GM19328 (cell line): ENCODE results near the gene CUBN.
"Not testable (repeated sequence)": the region's sequence is repeated elsewhere in the genome, so short reads cannot be mapped to it uniquely, and the experiment has no call there.

Source experiments
- ATAC-seq: cut with Tn5 transposase; IDR thresholded peaks from one replicate; pipeline ENCODE4 v1.9.1; 2021; ENCODE audit warnings: mild to moderate bottlenecking, moderate library complexity; ENCODE audit not compliant: unreplicated experiment

The CUBN gene

GRCh38 chr10:17141504-17142229, 12.1 kb upstream of the CUBN start:
- no peak for ATAC-seq

- ATAC-seq: no peak
These were observed 10.8 kb upstream of the CUBN start for GRCh38 chr10:17140386-17140761.

DNA sequence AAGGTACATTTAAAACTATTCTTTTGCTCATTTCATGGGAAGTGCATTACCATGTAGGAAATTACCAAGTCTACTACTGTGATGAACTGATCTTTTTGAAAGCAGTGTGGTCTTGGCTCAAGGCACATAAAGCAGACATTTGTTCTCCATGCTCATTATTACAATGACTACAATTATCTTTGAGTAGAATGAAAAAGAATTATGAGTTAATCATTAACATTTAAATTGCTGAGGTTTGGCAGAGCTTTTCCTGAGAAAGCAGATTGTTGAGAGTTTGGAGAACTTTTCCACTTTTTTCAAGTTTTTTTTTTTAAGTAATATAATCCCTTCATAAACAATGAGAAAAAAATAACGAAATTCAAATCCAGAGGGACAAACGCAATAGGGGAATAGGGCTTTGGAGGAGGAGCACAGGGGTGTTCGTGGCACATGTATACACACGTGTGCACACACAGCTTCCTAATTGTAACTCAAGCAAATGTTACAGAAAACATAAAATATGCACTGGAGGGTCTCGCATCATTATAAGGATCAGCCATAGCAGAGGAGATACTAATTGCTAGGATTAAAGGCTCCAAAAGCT, 8.9 kb upstream of the CUBN start:
- no peak for ATAC-seq

DNA sequence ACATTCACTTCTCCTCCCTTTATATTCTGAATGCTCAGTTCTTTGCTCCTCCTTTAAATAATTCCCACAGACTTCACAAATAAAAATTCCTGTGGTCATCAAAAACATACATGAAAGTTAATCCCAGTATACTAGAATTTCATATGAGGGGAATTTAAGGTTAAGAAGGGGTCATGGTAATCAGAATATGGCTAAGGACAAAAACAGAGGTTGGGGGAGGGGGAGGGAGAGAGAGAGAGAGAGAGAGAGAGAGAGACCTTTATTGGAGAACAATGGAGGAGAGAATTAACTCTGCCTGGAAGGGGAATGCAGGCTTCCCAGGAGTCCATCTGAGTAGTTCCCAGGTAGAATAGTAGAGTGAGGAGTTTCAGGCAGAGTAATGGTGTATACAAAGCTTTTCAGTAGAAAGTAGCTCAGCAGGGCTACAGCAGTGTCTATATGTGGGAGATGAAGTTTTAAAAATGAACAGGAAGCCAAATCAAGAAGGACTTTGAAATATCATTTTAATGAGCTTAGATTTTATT, 5.2 kb upstream of the CUBN start:
- no peak for ATAC-seq

- no peak for ATAC-seq
These were observed 4.7 kb upstream of the CUBN start for GRCh38 chr10:17134282-17134681.

GRCh38 chr10:17128261-17128660, 1.4 kb downstream of the CUBN start:
- no peak for ATAC-seq

DNA sequence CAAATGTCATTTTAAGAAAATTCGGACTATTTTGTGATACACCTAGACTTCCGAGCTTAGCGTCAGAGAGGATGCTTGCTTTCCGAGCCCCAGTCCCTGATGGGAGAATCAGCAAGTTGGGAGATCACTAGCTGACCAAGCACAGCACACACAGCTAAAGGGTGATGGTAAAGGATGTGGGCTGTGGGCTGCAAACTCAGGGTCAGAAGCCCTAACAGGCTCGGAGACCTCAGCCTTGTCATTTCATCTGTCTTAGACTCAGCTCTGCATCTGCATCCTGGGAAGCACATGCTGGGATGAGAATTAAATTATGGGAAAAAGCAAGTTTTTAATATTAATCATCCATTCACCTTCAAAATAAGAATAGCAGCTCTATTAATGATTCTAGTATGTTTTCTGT, 3.3 kb downstream of the CUBN start:
- no peak for ATAC-seq

- no peak for ATAC-seq
These were observed 4.3 kb downstream of the CUBN start for GRCh38 chr10:17125206-17125893.

DNA sequence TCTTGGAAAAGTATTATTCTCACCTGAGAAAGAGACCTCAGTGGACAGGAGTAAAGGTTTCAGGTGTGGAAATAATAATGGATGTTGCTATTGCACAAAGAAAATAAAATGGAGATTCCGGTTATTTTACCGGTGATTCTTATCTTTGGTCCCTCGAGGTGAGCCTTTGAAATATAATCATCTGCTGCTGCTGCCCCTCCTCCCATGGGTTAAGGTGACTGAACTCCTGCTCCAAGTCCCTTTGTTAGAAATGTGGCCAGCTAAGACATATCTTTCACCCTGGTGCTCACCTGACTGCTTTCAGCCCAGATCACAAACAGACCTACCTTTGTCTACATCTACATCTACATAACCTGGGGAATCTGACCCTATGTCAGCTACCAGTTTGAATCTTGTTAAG, 5.7 kb downstream of the CUBN start:
- no peak for ATAC-seq

GRCh38 chr10:17122726-17123661, 6.6 kb downstream of the CUBN start:
- no peak for ATAC-seq

DNA sequence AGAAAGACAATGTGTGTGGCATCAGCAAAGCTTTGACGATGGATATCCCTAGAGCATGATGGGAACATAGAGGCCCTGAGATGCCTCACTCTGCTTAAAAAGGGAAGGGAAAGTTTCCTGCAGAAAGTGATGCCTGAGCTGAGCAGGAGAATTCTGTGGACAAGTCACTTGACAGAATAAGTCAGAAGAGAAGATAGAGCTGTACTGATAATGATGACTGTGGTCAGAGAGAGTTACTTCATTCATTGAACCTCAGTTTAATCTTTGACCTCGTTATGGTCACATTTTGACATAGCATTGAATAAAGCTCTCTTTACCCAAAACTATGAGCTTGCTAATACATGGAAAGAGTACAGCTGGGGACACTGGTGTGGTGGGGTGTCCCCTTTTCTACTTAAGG, 7.6 kb downstream of the CUBN start:
- ATAC-seq: no peak

GRCh38 chr10:17120694-17121093, 8.9 kb downstream of the CUBN start:
- ATAC-seq: no peak

DNA sequence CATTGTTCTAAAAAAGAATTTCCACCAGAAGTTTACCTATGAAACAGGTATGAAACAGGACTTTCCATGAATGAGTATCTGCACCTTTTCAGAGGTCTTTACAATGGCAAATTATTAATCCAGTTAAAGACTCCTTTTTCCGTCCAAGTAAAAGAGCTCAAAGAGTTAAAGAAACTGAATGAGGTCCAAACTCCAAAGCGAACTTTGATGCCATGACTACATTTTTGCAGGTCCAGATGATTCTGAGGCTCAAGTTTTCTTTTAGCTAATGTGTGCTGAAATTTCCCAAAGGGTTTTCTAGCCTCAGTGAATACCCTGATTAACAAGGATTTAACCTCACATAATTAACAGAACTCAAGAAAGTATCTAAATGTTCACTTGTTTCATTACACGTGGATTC, 9.8 kb downstream of the CUBN start:
- ATAC-seq: no peak

DNA sequence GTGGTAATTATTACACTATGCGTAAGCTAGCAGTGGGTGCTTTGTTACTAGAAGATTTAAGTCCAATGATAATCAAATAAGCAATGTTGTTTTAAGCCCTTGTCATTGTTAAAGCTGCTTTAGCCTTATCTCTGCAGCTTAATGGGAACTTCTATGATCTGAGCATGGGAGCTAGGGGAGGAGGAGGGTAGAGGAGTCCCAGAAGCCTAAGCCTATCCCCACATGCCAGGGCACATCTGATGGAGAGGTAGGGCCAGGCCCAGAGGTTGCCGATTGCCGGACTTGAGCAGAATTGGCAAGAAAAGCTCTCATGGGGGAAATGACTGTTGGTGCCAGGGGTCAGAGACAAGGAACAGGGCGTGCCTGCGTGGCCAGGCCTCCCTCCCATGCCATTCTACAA, 13.4 kb downstream of the CUBN start:
- no peak for ATAC-seq

GRCh38 chr10:17115683-17116082, 13.9 kb downstream of the CUBN start:
- ATAC-seq: no peak

GRCh38 chr10:17114878-17115444, 14.7 kb downstream of the CUBN start:
- ATAC-seq: not testable (repeated sequence)

DNA sequence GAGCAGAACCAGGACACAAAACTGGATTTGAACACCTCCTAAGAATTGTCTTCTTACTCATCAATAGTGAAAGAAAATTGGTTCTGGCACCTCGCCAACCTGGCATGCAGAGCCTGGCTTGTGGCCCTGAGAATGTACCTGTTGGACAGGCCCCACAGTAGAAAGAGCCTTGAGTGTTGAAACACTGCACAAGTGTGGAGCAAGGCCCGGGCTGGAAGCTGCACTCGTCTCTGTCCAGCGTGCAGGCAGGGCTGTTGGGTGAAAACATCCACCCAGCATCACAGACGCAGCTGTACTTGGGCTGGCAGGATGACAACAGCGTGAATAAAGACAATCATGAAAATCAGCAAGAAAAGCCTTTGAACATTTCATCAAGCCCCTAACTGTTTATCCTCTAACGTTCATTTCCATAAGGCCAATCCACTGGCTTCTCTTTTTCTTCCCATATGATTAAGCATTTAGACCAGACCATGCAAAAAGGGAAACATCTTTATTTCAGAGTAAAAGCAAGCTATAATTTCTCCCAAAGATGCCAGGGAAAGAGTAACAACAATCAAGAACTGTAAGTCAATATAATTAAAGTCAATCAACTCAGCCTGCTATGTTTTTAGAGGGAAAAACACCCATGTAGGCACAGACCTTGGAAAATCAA, 15.6 kb downstream of the CUBN start:
- no peak for ATAC-seq

DNA sequence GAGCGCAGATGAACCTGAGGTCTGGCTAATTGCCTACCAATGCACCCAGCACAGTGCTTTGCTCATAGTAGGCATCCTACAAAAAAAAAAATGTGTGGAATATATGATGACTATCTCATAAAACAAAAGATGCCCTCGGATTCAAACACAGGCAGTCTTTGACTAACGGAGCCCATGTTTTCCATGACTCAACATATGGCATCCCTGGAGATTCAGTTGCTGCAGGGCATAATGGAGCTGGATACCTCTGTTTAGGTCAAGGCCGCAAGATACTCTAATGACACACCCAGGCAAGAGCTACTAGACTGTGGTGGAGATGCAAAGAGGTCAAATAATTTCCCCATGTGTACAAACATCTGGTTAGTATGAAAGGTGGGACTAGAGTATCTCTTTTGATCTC, 16.3 kb downstream of the CUBN start:
- ATAC-seq: no peak

- no peak for ATAC-seq
These were observed 17.0 kb downstream of the CUBN start for GRCh38 chr10:17112566-17112965.
